ENCODE measurements around the gene CPT1C. TPM values are rescaled to one million over a fixed set of nuclear protein-coding genes. Genes with fewer than 3 reads are reported as not detected.

CPT1C gene
- 44.2 and 48.8 TPM in 2 replicates for total RNA-seq
- long read RNA-seq, partial matches to known transcripts, result 16 of 25 reads
- long read RNA-seq, other reads (novel, unspliced or antisense), result 7 of 25 reads

DNA sequence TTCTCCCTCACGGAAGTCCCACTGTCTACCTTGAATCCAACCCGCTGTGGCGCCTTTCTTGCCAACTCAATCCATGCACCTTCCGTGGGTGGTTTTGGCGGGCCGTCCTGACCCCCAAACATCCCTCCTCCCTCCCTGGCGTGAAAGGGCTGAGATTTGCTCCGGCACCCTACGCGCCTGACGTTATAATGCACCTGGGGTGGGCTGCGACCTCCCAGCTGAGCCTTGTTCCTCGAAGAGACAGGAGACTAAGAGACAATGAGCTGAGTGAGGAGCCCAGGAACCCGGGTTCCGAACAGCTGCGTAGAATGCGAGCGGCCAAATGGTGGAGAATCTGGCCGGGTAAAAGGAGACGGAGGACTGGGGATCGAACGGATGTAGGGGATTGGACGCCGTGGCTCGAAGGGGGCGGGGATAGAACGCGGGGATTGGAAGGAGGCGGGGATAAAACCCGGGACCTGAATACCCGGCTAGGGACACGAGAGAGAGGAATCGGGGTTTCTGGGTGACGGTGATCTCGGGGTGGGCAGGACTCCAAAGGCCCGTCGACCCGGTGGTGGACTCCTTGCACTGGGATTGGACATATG, at the start of gene CPT1C:
TSS of gene CPT1C (plus strand) at position 461 of the 587 bp plus-strand sequence. CDS start 1,137 bp downstream, outside the sequence.
- TF ChIP-seq, protein P1, sequence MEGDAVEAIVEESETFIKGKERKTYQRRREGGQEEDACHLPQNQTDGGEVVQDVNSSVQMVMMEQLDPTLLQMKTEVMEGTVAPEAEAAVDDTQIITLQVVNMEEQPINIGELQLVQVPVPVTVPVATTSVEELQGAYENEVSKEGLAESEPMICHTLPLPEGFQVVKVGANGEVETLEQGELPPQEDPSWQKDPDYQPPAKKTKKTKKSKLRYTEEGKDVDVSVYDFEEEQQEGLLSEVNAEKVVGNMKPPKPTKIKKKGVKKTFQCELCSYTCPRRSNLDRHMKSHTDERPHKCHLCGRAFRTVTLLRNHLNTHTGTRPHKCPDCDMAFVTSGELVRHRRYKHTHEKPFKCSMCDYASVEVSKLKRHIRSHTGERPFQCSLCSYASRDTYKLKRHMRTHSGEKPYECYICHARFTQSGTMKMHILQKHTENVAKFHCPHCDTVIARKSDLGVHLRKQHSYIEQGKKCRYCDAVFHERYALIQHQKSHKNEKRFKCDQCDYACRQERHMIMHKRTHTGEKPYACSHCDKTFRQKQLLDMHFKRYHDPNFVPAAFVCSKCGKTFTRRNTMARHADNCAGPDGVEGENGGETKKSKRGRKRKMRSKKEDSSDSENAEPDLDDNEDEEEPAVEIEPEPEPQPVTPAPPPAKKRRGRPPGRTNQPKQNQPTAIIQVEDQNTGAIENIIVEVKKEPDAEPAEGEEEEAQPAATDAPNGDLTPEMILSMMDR (IDR thresholded peaks at IDR 0.05), result no peak
- peaks cover 30% of the 10 kb centered on the region for H3K4me1 Mint-ChIP-seq (ENCODE audit: unreplicated experiment)
- DNase-seq (ENCODE audit: extremely low spot score, unreplicated experiment), result peak; percentile 91
- peaks cover 7% of the 10 kb centered on the region for H3K36me3 Mint-ChIP-seq (ENCODE audit: unreplicated experiment)
- H3K27me3 Mint-ChIP-seq (ENCODE audit: unreplicated experiment), result no peaks in the 10 kb centered on the region
- H3K9me3 Mint-ChIP-seq (ENCODE audit: unreplicated experiment), result no peaks in the 10 kb centered on the region
- peak within 1 kb of the TSS; percentile 85 for H3K27ac Mint-ChIP-seq (ENCODE audit: unreplicated experiment)
- H3K4me3 Mint-ChIP-seq (ENCODE audit: unreplicated experiment), result peak within 1 kb of the TSS; percentile 89

DNA sequence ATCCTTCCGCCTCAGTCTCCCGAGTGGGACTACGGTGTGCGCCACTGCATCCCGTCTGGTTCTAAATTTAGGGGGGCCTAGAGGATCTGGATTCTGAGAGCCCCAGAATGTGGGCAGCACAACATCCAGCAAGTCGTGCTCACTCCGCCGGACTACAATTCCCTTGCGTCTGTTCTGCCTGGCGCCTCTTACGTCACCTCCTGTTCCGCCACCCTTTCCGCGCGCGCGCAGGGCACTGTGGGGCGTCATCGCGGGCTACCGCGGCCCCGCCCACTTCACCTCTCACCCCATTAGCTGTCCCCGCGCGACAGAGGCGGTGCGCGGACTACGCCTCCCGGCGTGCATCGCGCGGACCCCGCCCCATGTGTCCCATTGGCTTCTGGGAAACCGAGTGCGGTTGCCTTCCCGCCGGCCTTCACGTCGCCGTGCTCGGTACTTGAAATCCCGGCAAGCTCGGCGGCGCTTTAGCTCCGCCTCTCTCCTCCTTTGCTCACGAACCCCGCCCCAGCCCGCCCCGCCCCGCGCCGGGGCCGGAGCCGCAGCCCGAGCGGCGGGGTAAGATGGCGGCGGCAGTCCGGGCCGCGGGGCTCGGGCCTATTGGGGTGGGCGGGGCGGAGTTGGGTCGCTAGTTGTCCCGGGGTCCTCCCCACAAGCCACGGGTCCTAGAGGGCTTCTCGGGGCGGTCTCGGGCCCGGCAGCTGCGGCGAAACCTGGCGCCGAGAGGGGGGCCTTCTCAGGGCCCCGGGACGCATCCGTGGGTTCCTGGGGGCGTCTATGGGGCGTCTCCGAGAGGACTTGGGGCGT, 49.0 kb upstream of the CPT1C start, which contains the start of gene SCAF1:
TSS of gene SCAF1 (plus strand) at position 522 of the 804 bp plus-strand sequence. CDS start 2,818 bp downstream, outside the sequence.
- H3K27ac Mint-ChIP-seq (ENCODE audit: unreplicated experiment), result peak within 1 kb of the TSS; percentile 100
- peaks cover 9% of the 10 kb centered on the region for H3K36me3 Mint-ChIP-seq (ENCODE audit: unreplicated experiment)
- H3K9me3 Mint-ChIP-seq (ENCODE audit: unreplicated experiment), result no peaks in the 10 kb centered on the region
- peak; percentile 100 for DNase-seq (ENCODE audit: extremely low spot score, unreplicated experiment)
- TF ChIP-seq, protein P1 (IDR thresholded peaks at IDR 0.05), result no peak
- peaks cover 57% of the 10 kb centered on the region for H3K4me1 Mint-ChIP-seq (ENCODE audit: unreplicated experiment)
- H3K4me3 Mint-ChIP-seq (ENCODE audit: unreplicated experiment), result peak within 1 kb of the TSS; percentile 95
- H3K27me3 Mint-ChIP-seq (ENCODE audit: unreplicated experiment), result no peaks in the 10 kb centered on the region

DNA sequence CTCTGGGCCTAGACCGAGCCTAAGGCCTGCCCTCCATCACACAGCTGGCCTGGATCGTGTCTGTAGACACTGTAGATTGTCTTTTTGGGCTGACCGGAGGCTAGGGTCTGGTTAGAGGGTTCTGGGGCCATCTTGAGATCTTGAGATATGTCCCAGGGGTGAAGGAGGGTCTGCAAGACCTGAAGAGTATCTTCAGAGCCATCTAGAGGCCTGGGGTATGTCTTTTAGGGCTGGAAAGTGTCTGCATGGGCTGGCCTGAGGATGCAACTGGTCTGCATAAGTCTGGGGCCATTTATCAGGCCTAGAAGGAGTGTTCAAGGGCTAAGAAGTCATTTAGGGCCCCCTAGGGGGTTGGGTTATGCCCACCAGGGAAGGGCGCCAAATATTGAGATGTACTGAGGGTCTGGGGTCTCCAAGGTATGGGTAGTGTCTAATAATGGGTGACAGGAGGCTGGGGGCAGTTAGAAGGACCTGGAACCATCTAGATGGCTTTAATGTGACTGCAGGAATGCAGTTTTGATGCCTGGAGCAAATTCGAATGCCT, 48.4 kb upstream of the CPT1C start:
- DNase-seq (ENCODE audit: extremely low spot score, unreplicated experiment), result no peak

DNA sequence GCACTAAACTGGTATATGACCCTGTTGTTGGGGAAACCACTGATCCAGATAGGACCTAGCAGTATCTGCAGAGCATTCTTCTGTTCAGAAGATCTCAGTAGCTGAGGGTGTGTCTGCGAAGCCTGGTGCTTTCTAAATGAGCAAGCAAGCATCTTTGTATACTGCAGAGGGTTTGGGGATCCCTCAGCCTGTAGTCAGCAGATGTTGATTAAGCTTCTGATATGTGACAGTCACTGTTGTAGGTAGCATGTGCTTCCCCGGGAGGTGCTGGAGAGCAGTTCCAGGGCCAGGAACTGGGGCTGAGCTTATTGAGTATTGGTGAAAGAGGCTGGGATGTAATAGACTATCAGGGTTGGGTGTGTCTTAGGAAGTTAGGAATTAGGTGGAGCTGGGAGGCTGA, 47.5 kb upstream of the CPT1C start:
- H3K4me3 Mint-ChIP-seq (ENCODE audit: unreplicated experiment), result peak overlapping the region; percentile 95
- DNase-seq (ENCODE audit: extremely low spot score, unreplicated experiment), result no peak
- peaks cover 14% of the 10 kb centered on the region for H3K36me3 Mint-ChIP-seq (ENCODE audit: unreplicated experiment)
- H3K9me3 Mint-ChIP-seq (ENCODE audit: unreplicated experiment), result no peaks in the 10 kb centered on the region
- no peaks in the 10 kb centered on the region for H3K27me3 Mint-ChIP-seq (ENCODE audit: unreplicated experiment)
- peak overlapping the region; percentile 29 for H3K27ac Mint-ChIP-seq (ENCODE audit: unreplicated experiment)
- TF ChIP-seq, protein P1 (IDR thresholded peaks at IDR 0.05), result no peak
- peaks cover 46% of the 10 kb centered on the region for H3K4me1 Mint-ChIP-seq (ENCODE audit: unreplicated experiment)

More for the DNA sequence above, 48.4 kb upstream of the CPT1C start:
- TF ChIP-seq, protein P1 (IDR thresholded peaks at IDR 0.05), result no peak
- no peaks in the 10 kb centered on the region for H3K9me3 Mint-ChIP-seq (ENCODE audit: unreplicated experiment)
- H3K4me3 Mint-ChIP-seq (ENCODE audit: unreplicated experiment), result peak overlapping the region; percentile 95
- peaks cover 14% of the 10 kb centered on the region for H3K36me3 Mint-ChIP-seq (ENCODE audit: unreplicated experiment)
- peaks cover 54% of the 10 kb centered on the region for H3K4me1 Mint-ChIP-seq (ENCODE audit: unreplicated experiment)
- H3K27ac Mint-ChIP-seq (ENCODE audit: unreplicated experiment), result peak overlapping the region; percentile 94
- H3K27me3 Mint-ChIP-seq (ENCODE audit: unreplicated experiment), result no peaks in the 10 kb centered on the region
